HG03457 (cell line): ENCODE results near the gene NDUFB7.
"Not testable (repeated sequence)": the region's sequence is repeated elsewhere in the genome, so short reads cannot be mapped to it uniquely, and the experiment has no call there.

Experiments
- ATAC-seq: cut with Tn5 transposase; IDR thresholded peaks from one replicate; pipeline ENCODE4 v1.9.1; 2021; ENCODE audit warnings: moderate number of reproducible peaks; ENCODE audit not compliant: unreplicated experiment

The NDUFB7 gene

GRCh38 chr19:14575428-14575980 lies 3.6 kb upstream of the NDUFB7 start:
- no peak for ATAC-seq

- no peak for ATAC-seq
Measured at GRCh38 chr19:14570864-14571527, 870 bp downstream of the NDUFB7 start.

GRCh38 chr19:14567079-14567478 lies 4.8 kb downstream of the NDUFB7 start:
- no peak for ATAC-seq

- ATAC-seq: no peak
Measured at GRCh38 chr19:14566712-14567077, 5.2 kb downstream of the NDUFB7 start.

- ATAC-seq: no peak
Measured at GRCh38 chr19:14565765-14566711, 5.8 kb downstream of the NDUFB7 start.

DNA sequence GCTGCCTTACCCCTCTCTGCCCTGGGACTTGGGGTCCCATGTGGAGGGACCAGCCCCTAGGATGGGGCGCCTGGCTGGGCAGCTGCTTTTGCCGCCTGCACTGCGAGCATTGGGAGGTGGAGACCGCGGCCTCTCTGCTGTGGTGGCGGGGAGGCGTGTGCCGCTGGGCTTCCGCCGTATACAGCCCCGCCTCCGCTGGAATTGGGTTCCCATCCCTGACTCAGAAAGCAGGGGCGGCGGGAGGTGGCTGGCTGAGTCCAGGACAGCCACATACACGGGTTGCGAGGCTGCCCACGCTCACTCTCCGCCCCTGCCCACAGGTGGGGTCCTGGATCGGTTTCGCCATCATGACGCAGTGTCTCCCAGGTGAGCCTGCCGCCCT lies 6.6 kb downstream of the NDUFB7 start:
- no peak for ATAC-seq

GRCh38 chr19:14564652-14565297 lies 7.1 kb downstream of the NDUFB7 start:
- ATAC-seq: not testable (repeated sequence)

GRCh38 chr19:14563989-14564651 lies 7.7 kb downstream of the NDUFB7 start:
- ATAC-seq: no peak

DNA sequence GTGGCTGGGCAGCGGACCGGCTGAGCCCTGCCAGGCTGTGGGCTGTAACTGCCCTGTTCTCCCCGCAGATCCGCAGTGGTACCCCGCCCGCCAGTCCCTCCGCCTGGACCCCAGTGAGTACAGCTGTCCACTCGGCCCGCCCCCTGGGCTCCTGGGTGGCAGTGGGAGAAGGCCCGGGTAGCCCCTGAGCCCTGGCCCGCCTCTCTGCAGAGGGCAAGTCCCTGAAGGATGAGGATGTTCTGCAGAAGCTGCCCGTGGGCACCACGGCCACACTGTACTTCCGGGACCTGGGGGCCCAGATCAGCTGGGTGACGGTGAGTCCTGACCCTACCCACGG lies 8.3 kb downstream of the NDUFB7 start:
- ATAC-seq: no peak

GRCh38 chr19:14562660-14563589 lies 8.9 kb downstream of the NDUFB7 start:
- ATAC-seq: no peak

- ATAC-seq: no peak
Measured at GRCh38 chr19:14561847-14562351, 10.0 kb downstream of the NDUFB7 start.

GRCh38 chr19:14561249-14561648 lies 10.6 kb downstream of the NDUFB7 start:
- ATAC-seq: no peak

GRCh38 chr19:14560776-14561108 lies 11.1 kb downstream of the NDUFB7 start:
- ATAC-seq: no peak

- no peak for ATAC-seq
Measured at GRCh38 chr19:14559916-14560775, 11.7 kb downstream of the NDUFB7 start.

GRCh38 chr19:14558370-14559066 lies 13.3 kb downstream of the NDUFB7 start:
- no peak for ATAC-seq

- ATAC-seq: no peak
Measured at GRCh38 chr19:14556662-14557188, 15.1 kb downstream of the NDUFB7 start.

DNA sequence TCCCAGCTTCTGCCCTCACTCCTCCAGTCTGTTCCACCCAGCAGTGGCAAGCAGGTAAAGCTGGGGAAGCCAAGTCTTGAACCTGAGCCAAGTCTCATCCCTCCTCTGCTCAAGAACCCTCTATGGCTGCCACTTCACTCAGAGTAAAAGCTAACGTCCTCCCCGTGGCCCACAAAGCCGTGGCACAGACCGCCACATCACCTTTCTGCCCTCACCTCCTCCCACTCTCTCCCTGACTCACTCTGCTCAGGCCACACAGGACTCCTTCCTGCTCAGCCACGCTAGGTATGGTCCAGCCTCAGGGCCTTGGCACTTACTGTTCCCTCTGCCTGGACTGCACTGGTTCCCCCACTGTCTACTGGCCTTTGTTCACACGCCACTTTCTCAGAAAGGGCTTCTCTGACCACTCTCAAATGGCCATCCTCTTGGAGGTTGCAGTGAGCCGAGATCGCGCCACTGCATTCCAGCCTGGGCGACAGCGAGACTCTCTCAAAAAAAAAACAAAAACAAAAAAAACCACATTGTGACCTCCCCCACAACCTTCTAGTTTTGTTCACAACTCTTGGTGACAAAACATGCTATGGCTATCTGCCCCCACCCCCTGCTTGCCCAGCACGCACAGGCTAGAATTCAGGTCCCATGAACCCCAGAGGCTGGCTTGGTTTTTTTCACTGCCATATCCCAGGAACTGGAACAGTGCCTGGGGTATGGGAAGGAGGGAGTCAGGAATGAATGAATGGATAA lies 15.8 kb downstream of the NDUFB7 start:
- no peak for ATAC-seq
